OCI-LY1 (cell line): Measurements from ENCODE around the gene GALNT1.

ENCODE experiments used
- CTCF ChIP-seq: fragments of 200-600 bp; sonication (generic), shearing (Covaris generic); IDR thresholded peaks from 2 replicates; pipeline ENCODE4 v1.5.1; 2017; ENCODE audit warnings: mild to moderate bottlenecking, antibody characterized with exemption, low read length, moderate library complexity, mixed read lengths
- EZH2 ChIP-seq: fragments of 200-600 bp; sonication (generic), shearing (Covaris generic); IDR thresholded peaks from 2 replicates; pipeline ENCODE4 v1.8.0; 2017; ENCODE audit warnings: borderline replicate concordance, mixed run types, mild to moderate bottlenecking, antibody characterized with exemption, low read length, moderate library complexity, mixed read lengths

- TF ChIP-seq CTCF (no peak), EZH2 (no peak)
Observed at GRCh38 chr18:35566019-35566418, 15.5 kb upstream of the GALNT1 start.
